Measurements from ENCODE around the gene CD226.

GRCh38 chr18:69982417-69982816 is 34.7 kb upstream of the CD226 start:
- TF ChIP-seq CTCF (IDR thresholded peaks at IDR 0.05) (no peak), POLR2A (IDR thresholded peaks at IDR 0.05) (no peak)
